Measurements from ENCODE around the gene CCDC88A.

The CCDC88A gene

DNA sequence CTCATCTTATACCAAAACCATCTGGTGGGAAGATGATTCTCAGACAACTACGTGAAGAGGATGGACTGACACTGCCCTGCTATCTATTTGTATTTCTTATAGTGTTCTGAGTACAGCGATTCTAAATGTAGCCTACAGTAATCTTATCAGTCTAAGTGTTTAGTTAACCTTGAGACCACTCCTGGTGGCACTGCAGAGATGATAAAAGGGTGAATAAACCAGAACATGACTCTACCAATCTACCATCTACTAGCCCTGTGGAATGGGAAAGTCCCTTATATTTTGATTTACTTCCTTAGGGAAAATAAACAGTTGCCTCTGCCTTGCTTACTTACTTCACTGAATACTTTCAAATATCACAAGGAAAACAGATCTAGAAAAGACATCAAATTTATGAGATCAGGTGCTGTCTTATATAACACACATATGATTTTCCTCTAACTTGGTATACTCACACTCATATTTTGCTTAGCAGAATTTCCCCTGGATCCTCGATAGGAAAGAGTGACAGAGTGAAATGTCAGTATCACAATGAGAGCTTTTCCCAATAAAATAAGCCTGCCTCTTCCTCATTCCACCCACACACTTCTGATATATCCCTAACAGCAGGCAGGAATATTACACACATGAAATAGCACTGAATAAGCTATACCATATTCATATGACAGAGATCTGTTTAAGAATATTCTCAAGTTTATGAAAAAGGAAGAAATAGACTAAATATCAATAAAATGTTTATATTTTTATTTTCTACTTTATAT, 92.0 kb downstream of the CCDC88A start:
- no peak for TF ChIP-seq CTCF (IDR thresholded peaks at IDR 0.05; ENCODE audit: low read depth, low read length)

DNA sequence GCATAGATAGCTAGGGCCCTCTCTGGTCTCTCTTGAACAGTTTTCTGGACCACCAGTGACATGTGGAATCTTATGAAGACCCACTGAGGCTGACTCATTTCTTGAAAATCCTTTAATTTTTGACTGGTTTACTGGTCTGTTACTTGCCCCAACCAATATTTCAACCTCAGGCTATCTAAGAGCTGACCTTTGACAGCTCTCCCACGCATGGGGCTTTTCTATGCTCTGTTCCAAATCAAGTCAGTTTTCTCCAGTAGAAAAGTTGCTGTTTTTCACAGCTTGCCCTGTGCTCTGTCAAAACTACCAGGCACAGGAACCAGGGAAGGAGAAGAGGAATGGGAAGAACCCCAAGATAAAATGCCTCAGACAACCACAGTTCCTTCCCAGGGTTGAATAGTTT, 104.7 kb downstream of the CCDC88A start:
- H3K4me3 ChIP-seq (ENCODE audit: low read depth, low read length): no peak overlapping the region
- TF ChIP-seq CTCF (IDR thresholded peaks at IDR 0.05; ENCODE audit: low read depth, low read length): no peak

More for the DNA sequence above, 92.0 kb downstream of the CCDC88A start:
- no peak overlapping the region for H3K4me3 ChIP-seq (ENCODE audit: low read depth, low read length)

- TF ChIP-seq CTCF (IDR thresholded peaks at IDR 0.05; ENCODE audit: low read depth, low read length): no peak
- H3K4me3 ChIP-seq (ENCODE audit: low read depth, low read length): no peak overlapping the region
Observed at GRCh38 chr2:55311444-55311870, 108.2 kb downstream of the CCDC88A start.

DNA sequence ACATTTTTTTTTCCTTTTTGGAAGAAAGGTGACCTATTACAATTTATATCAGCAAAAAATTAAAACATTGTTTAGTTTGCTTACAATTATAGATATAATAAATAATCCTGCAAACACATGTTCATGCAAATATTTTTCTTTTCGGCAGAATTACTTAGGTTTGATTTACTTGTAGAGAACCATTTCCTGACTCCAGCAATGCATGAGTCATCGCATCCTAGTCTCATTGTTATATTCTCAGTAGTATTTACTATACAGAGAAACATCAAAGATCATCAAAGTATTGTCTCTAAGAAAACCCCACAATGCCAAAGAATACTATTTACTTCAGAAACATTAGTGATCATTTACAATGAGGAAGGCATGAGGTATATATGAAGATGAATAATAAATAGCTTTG, 110.2 kb downstream of the CCDC88A start:
- TF ChIP-seq CTCF (IDR thresholded peaks at IDR 0.05; ENCODE audit: low read depth, low read length): no peak

GRCh38 chr2:55302241-55302640, 117.4 kb downstream of the CCDC88A start:
- no peak overlapping the region for H3K4me3 ChIP-seq (ENCODE audit: low read depth, low read length)

More for the DNA sequence above, 110.2 kb downstream of the CCDC88A start:
- H3K4me3 ChIP-seq (ENCODE audit: low read depth, low read length): no peak overlapping the region

DNA sequence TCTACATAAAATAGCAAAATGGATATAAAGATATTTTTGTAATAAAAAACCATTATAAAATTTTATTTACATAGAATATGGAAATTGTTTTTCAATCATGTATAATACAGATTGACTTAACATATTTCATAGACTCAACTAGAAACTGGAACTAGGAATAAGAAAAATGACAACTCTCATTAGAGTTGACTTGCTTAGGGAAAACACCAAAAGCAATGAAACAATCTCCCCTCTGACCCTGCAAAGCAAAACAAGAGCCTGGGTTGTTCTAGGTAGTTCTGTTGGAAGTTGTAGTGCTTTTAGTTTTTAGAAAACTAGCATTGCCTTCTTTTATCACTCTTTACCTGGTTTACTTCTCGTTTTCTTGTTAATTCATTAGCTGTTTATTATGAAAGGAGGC, 118.4 kb downstream of the CCDC88A start:
- H3K4me3 ChIP-seq (ENCODE audit: low read depth, low read length): no peak overlapping the region
- no peak for TF ChIP-seq CTCF (IDR thresholded peaks at IDR 0.05; ENCODE audit: low read depth, low read length)

More at GRCh38 chr2:55302241-55302640, 117.4 kb downstream of the CCDC88A start:
- no peak for TF ChIP-seq CTCF (IDR thresholded peaks at IDR 0.05; ENCODE audit: low read depth, low read length)

GRCh38 chr2:55296393-55296792, 123.3 kb downstream of the CCDC88A start:
- H3K4me3 ChIP-seq (ENCODE audit: low read depth, low read length): no peak overlapping the region
- TF ChIP-seq CTCF (IDR thresholded peaks at IDR 0.05; ENCODE audit: low read depth, low read length): no peak

Measured in WI38 (cell line).